Keratinocyte (primary cell): ENCODE measurements around the gene B4GAT1. TPM values are rescaled to one million over a fixed set of nuclear protein-coding genes. Genes with fewer than 3 reads are reported as not detected.
A peak's percentile ranks its signal among the peaks of the same experiment; 100 is the strongest.

Source experiments
- DNase-seq: peaks from one replicate; pipeline ENCODE4 v3.0.0-alpha.2; 2011; ENCODE audit warnings: low read depth, missing footprints, low spot score
- FAIRE-seq: peaks from 2 replicates; lab custom pipeline; 2011; peaks lifted over from hg19 to GRCh38; lab: Jason Lieb, UNC
- H2AFZ ChIP-seq: 2 replicates; pipeline ENCODE4 v1.6.0; 2012; ENCODE audit warnings: low read length, control low read depth, inconsistent platforms; ENCODE audit not compliant: control insufficient read depth
- H3K27ac ChIP-seq: 2 replicates; pipeline ENCODE4 v1.5.1; 2011; ENCODE audit warnings: low read length; ENCODE audit not compliant: control insufficient read depth, insufficient read depth
- H3K27me3 ChIP-seq: 3 replicates; pipeline ENCODE4 v1.6.0; 2011; ENCODE audit warnings: low read length; ENCODE audit not compliant: control insufficient read depth, insufficient read depth; ENCODE audit errors: extremely low read depth
- H3K36me3 ChIP-seq, 2 experiments: 2 replicates in 1 of 2; 3 replicates in 1 of 2; pipeline ENCODE4 v1.5.1; 2011; ENCODE audit warnings: low read length in 2 of 2, mild to moderate bottlenecking in 1 of 2; ENCODE audit not compliant: control insufficient read depth in 2 of 2, insufficient read depth in 2 of 2; ENCODE audit errors: extremely low read depth in 1 of 2
- H3K4me1 ChIP-seq: 3 replicates; pipeline ENCODE4 v1.5.1; 2011; ENCODE audit warnings: low read length; ENCODE audit not compliant: control insufficient read depth, insufficient read depth; ENCODE audit errors: extremely low read depth
- H3K4me2 ChIP-seq: 3 replicates; pipeline ENCODE4 v1.6.0; 2011; ENCODE audit warnings: low read depth, low read length; ENCODE audit not compliant: control insufficient read depth, insufficient read depth; ENCODE audit errors: extremely low read depth
- H3K4me3 ChIP-seq, 3 experiments: fragments of 200-600 bp in 1 of 3; sonication (generic) in 1 of 3; 2 replicates in 2 of 3; 3 replicates in 1 of 3; pipeline ENCODE4 v1.5.1; 2011 to 2016; ENCODE audit warnings: low read length in 3 of 3, mild to moderate bottlenecking in 3 of 3, control low read depth in 2 of 3, inconsistent platforms in 1 of 3, low read depth in 1 of 3, mixed read lengths in 1 of 3, mixed run types in 1 of 3, moderate library complexity in 1 of 3; ENCODE audit not compliant: control insufficient read depth in 2 of 3, insufficient read depth in 2 of 3; ENCODE audit errors: extremely low read depth in 1 of 3
- H3K79me2 ChIP-seq: 2 replicates; pipeline ENCODE4 v1.6.0; 2012; ENCODE audit warnings: low read length; ENCODE audit not compliant: control insufficient read depth, insufficient read depth
- H3K9ac ChIP-seq: 3 replicates; pipeline ENCODE4 v1.6.0; 2011; ENCODE audit warnings: low read length; ENCODE audit not compliant: control insufficient read depth, insufficient read depth; ENCODE audit errors: extremely low read depth
- H3K9me1 ChIP-seq: 3 replicates; pipeline ENCODE4 v1.6.0; 2011; ENCODE audit warnings: low read length; ENCODE audit not compliant: control insufficient read depth, insufficient read depth; ENCODE audit errors: extremely low read depth
- H3K9me3 ChIP-seq: 2 replicates; pipeline ENCODE4 v1.5.1; 2012; ENCODE audit warnings: low read depth, low read length; ENCODE audit not compliant: control insufficient read depth
- H4K20me1 ChIP-seq: 3 replicates; pipeline ENCODE4 v1.6.0; 2011; ENCODE audit warnings: low read length; ENCODE audit not compliant: control insufficient read depth, insufficient read depth; ENCODE audit errors: extremely low read depth
- CTCF ChIP-seq, 3 experiments: IDR thresholded peaks in 1 of 3; conservative IDR thresholded peaks in 1 of 3; optimal IDR thresholded peaks in 1 of 3; 2 replicates in 2 of 3; 3 replicates in 1 of 3; pipeline versions ENCODE3 to v1.5.1; 2011; ENCODE audit warnings: low read length in 3 of 3, mild to moderate bottlenecking in 3 of 3, moderate library complexity in 2 of 3, control low read depth in 1 of 3, inconsistent platforms in 1 of 3; ENCODE audit not compliant: insufficient read depth in 2 of 3; ENCODE audit errors: extremely low read depth in 1 of 3
- EZH2 ChIP-seq: IDR thresholded peaks from one replicate; pipeline ENCODE4 v1.6.1; 2012; ENCODE audit warnings: inconsistent platforms, mild to moderate bottlenecking, low read length, moderate library complexity
- dilution Hi-C: fragments of 300-500 bp; cut with MboI; formaldehyde crosslinking; loops from one replicate; pipeline ENCODE4 v1.7.0; 2020; ENCODE audit warnings: low sequenced_read_pairs; ENCODE audit not compliant: extremely low pct_ligation_motif_present
- polyA plus RNA-seq, 5 experiments: library from polyadenylated mRNA; depleted of rRNA in 3 of 5; stranded (reverse) in 3 of 5; stranded (forward) in 1 of 5; unstranded in 1 of 5; fragments of >200 nt; gene quantifications; 1 replicate in 1 of 5; 2 replicates in 3 of 5; 3 replicates in 1 of 5; pipeline versions ENCODE4 v1.2.1 to v1.2.3, GENCODE V29; 2011 to 2012; ENCODE audit warnings: missing spikeins in 2 of 5, low read depth in 1 of 5, low replicate concordance in 1 of 5

Gene B4GAT1
- polyA plus RNA-seq, 1 donor (not counting 4 experiments of a cell fraction or from before 2014, with no cell fraction given) = 5.2 TPM

- Histone ChIP-seq H2AFZ (no peak overlapping the region), H3K36me3 (peaks cover 20 to 23% of the 10 kb centered on the region in 2 experiments), H3K27ac (no peak overlapping the region), H3K27me3 (no peaks in the 10 kb centered on the region), H3K79me2 (peaks cover 5% of the 10 kb centered on the region), H3K4me2 (peak overlapping the region; percentile 39), H3K4me1 (peaks cover 37% of the 10 kb centered on the region), H4K20me1 (peaks cover 2% of the 10 kb centered on the region), H3K9ac (no peak overlapping the region), H3K4me3 (no peak overlapping the region), H3K9me1 (no peaks in the 10 kb centered on the region), H3K9me3 (no peaks in the 10 kb centered on the region)
- dilution Hi-C loops = no loop called here
- TF ChIP-seq EZH2 = no peak
- peak; percentile 89 to 99 (median 90) for TF ChIP-seq CTCF (optimal IDR thresholded peaks at IDR 0.05 in 1 of 3, IDR thresholded peaks at IDR 0.05 in 1 of 3, conservative IDR thresholded peaks at IDR 0.05 in 1 of 3; ENCODE audit: extremely low read depth in 1 of 3, insufficient read depth in 2 of 3, low read length in 3 of 3)
- FAIRE-seq (peak; percentile 90), DNase-seq (no peak)
These were observed 18.9 kb downstream of the B4GAT1 start for GRCh38 chr11:66328302-66329144.

- FAIRE-seq (peak; percentile 29), DNase-seq (no peak)
- H3K4me3 ChIP-seq = no peak overlapping the region
- H3K79me2 ChIP-seq = peaks cover under 1% of the 10 kb centered on the region
- H3K4me2 ChIP-seq = peak overlapping the region; percentile 34
- H3K9ac ChIP-seq = no peak overlapping the region
- TF ChIP-seq CTCF (optimal IDR thresholded peaks at IDR 0.05 in 1 of 3, IDR thresholded peaks at IDR 0.05 in 1 of 3, conservative IDR thresholded peaks at IDR 0.05 in 1 of 3; ENCODE audit: extremely low read depth in 1 of 3, insufficient read depth in 2 of 3, low read length in 3 of 3) (no peak), EZH2 (no peak)
- H3K9me3 ChIP-seq = no peaks in the 10 kb centered on the region
- H3K27ac ChIP-seq = no peak overlapping the region
- peaks cover 15 to 18% of the 10 kb centered on the region in 2 experiments for H3K36me3 ChIP-seq
- H3K4me1 ChIP-seq = peaks cover 37% of the 10 kb centered on the region
- no peak overlapping the region for H2AFZ ChIP-seq
- no peaks in the 10 kb centered on the region for H4K20me1 ChIP-seq
- dilution Hi-C loops = no loop called here
- H3K27me3 ChIP-seq = no peaks in the 10 kb centered on the region
- no peaks in the 10 kb centered on the region for H3K9me1 ChIP-seq
These were observed 19.5 kb downstream of the B4GAT1 start for GRCh38 chr11:66328031-66328301.
